C4-2B (cell line): Measurements from ENCODE around the gene METTL4.
"Not testable (repeated sequence)": the region's sequence is repeated elsewhere in the genome, so short reads cannot be mapped to it uniquely, and the experiment has no call there.

Source experiments
- CTCF ChIP-seq: fragments of 450-650 bp; conservative IDR thresholded peaks from 2 replicates; pipeline ENCODE4 v1.5.1; 2017; ENCODE audit warnings: mild to moderate bottlenecking
- ZFX ChIP-seq: fragments of 450-650 bp; IDR thresholded peaks from 2 replicates; pipeline ENCODE4 v1.6.1; 2017

GRCh38 chr18:2541925-2542563 is 29.3 kb downstream of the METTL4 start:
- peak; percentile 82 for TF ChIP-seq CTCF
- not testable (repeated sequence) for TF ChIP-seq ZFX
